A549 treated with GW870086 at 1 μM for 4 hours (cell line): ENCODE data around the gene BAZ1A. TPM values are rescaled to one million over a fixed set of nuclear protein-coding genes. Genes with fewer than 3 reads are reported as not detected.

Experiments
- total RNA-seq: library from RNA; stranded (reverse); fragments of 200-300 nt; extraction: Qiagen RNA extraction; gene quantifications from 5 replicates; pipeline ENCODE4 v1.2.3, GENCODE V29; 2022; ENCODE audit warnings: low read depth

The BAZ1A gene, protein sequence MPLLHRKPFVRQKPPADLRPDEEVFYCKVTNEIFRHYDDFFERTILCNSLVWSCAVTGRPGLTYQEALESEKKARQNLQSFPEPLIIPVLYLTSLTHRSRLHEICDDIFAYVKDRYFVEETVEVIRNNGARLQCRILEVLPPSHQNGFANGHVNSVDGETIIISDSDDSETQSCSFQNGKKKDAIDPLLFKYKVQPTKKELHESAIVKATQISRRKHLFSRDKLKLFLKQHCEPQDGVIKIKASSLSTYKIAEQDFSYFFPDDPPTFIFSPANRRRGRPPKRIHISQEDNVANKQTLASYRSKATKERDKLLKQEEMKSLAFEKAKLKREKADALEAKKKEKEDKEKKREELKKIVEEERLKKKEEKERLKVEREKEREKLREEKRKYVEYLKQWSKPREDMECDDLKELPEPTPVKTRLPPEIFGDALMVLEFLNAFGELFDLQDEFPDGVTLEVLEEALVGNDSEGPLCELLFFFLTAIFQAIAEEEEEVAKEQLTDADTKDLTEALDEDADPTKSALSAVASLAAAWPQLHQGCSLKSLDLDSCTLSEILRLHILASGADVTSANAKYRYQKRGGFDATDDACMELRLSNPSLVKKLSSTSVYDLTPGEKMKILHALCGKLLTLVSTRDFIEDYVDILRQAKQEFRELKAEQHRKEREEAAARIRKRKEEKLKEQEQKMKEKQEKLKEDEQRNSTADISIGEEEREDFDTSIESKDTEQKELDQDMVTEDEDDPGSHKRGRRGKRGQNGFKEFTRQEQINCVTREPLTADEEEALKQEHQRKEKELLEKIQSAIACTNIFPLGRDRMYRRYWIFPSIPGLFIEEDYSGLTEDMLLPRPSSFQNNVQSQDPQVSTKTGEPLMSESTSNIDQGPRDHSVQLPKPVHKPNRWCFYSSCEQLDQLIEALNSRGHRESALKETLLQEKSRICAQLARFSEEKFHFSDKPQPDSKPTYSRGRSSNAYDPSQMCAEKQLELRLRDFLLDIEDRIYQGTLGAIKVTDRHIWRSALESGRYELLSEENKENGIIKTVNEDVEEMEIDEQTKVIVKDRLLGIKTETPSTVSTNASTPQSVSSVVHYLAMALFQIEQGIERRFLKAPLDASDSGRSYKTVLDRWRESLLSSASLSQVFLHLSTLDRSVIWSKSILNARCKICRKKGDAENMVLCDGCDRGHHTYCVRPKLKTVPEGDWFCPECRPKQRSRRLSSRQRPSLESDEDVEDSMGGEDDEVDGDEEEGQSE (N-terminal part only)
- total RNA-seq = 20.6 to 34.7 TPM (median 28.2 TPM) in 5 replicates

DNA sequence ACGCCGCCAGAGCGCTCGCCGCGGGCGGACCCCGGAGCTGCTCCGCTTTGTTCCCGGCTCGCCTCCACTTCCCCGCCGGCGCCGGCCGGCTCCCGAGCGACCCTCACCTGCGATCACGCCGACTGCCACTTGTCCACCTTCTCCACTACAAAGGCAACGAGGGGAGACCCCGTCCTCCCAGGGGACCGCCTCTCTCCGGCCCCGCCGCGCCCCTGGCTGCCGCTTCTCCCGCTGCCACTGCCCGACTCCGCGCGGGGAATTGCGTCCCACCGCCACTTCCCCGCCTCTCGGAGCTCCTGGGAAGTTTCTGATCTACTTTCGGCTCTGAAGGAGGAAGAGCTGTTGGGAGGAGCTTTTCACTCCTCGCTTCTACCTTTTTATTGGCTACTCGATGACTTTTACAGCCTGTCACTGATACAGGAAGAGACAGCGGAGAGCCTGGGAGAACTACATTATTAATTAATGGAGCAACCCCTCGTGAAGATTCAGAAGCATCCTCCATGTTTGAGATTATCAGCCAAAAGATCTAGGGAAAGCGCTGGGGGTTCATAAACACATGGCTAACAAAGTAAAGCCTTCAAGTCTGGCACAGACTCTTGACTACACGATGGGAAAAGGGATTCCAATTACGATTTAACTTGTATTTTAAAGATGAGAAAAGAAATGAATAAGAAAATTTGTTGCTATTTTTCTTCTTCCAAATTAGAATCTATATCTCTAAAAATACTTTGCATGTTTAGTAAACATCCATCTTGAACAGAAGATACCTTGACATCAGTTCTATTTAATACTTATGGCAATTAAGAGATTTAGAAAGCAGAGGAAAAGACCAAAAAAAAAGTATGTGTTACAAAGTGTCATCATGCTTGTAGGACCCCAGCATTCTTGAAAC is at the start of gene BAZ1A:
BAZ1A (minus strand) TSS at position 330 of the 892 bp plus-strand sequence. CDS start 756 bp downstream, outside the sequence.

GRCh38 chr14:34714320-34715126 is 160.6 kb downstream of the BAZ1A start, which contains the start of gene CFL2:
TSS of gene CFL2 (minus strand) at chr14:34714593. CDS start at chr14:34714540, 53 bp downstream.

Other genes with a start within 250 kb of the BAZ1A start
- 56.7 to 99.7 TPM (median 76.6 TPM) in 5 replicates for gene SNX6, start 245.2 kb downstream of the BAZ1A start, total RNA-seq
- 98.8 to 120 TPM (median 117 TPM) in 5 replicates for gene CFL2, start 160.8 kb downstream of the BAZ1A start, total RNA-seq
- 55.1 to 60.5 TPM (median 57.7 TPM) in 5 replicates for gene SRP54, start 107.6 kb upstream of the BAZ1A start, total RNA-seq
- gene FAM177A1, start 170.9 kb upstream of the BAZ1A start, total RNA-seq = 84.3 to 108 TPM (median 98.6 TPM) in 5 replicates
- 25.5 to 28.5 TPM (median 27.6 TPM) in 5 replicates for gene PPP2R3C, start 246.6 kb upstream of the BAZ1A start, total RNA-seq
- gene PRORP, start 247.2 kb upstream of the BAZ1A start, total RNA-seq = 33.9 to 36.6 TPM (median 35.1 TPM) in 5 replicates